H1 (cell line): Measurements from ENCODE around the gene SLC7A8.

ENCODE experiments used
- ASH2L ChIP-seq: fragments of 200-600, 300-600 bp; sonication (generic); IDR thresholded peaks from one replicate; pipeline ENCODE4 v1.7.1; 2017; ENCODE audit warnings: low read length
- CTCF ChIP-seq, 3 experiments: IDR thresholded peaks; 1 replicate in 2 of 3; 2 replicates in 1 of 3; pipeline versions ENCODE4 v1.5.1 to v1.6.1; 2011; ENCODE audit warnings: low read length in 3 of 3, mild to moderate bottlenecking in 3 of 3, inconsistent platforms in 2 of 3, low read depth in 1 of 3, moderate library complexity in 1 of 3; ENCODE audit not compliant: insufficient read depth in 1 of 3; ENCODE audit errors: control extremely low read depth in 1 of 3
- EZH2 ChIP-seq: fragments of 200-600 bp; sonication (generic); IDR thresholded peaks from 2 replicates; pipeline ENCODE4 v1.7.1; 2012; ENCODE audit warnings: low read depth, mild to moderate bottlenecking, moderate library complexity, low read length, inconsistent platforms; ENCODE audit not compliant: severe bottlenecking
- GTF2F1 ChIP-seq: IDR thresholded peaks from 2 replicates; pipeline ENCODE4 v1.6.1; 2012; ENCODE audit warnings: low read depth, low read length, improper control_type of control experiment, borderline replicate concordance
- JUN ChIP-seq: IDR thresholded peaks from 2 replicates; pipeline ENCODE4 v1.6.1; 2011; ENCODE audit warnings: low read depth, mild to moderate bottlenecking, improper control_type of control experiment, low read length
- JUND ChIP-seq: IDR thresholded peaks from 2 replicates; pipeline ENCODE4 v1.6.1; 2011; ENCODE audit warnings: mild to moderate bottlenecking, improper control_type of control experiment, low read length
- POLR2A ChIP-seq, 2 experiments: IDR thresholded peaks; 1 replicate in 1 of 2; 2 replicates in 1 of 2; pipeline ENCODE4 v1.6.1; 2011; ENCODE audit warnings: low read depth in 2 of 2, low read length in 2 of 2, mild to moderate bottlenecking in 2 of 2; ENCODE audit errors: control extremely low read depth in 1 of 2

DNA sequence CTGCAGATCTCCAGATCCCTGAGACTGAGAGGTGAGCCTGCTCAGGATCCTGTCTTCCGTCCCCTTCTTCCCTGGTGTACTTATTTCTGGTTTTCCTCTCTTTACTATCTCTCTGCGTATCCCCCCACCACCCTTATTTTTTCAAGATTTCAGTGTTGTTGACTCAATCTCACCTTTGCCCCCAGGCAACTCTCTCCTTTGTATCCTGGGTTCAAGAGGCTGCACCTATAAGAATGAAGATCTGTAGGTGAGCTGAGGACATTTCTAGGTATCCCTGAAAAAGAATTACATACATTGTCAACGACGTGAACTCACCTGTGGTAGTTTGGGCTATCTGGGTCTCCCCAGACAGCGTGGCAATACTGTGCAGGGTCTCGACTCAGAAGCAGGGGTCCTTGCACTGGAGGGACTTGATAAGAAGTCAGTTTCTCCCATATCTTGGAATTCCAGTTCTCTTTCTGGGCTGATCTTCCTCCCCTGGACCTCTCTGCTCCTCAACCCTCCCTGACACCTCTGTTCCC, 79.3 kb downstream of the SLC7A8 start:
- no peak for TF ChIP-seq CTCF (IDR thresholded peaks at IDR 0.05; ENCODE audit: control extremely low read depth in 1 of 3, insufficient read depth in 1 of 3, low read depth in 1 of 3, low read length in 3 of 3)
- TF ChIP-seq JUN, result no peak
- TF ChIP-seq ASH2L, result no peak
- no peak for TF ChIP-seq POLR2A (IDR thresholded peaks at IDR 0.05; ENCODE audit: control extremely low read depth in 1 of 2, low read depth in 2 of 2, low read length in 2 of 2)
- TF ChIP-seq JUND, result no peak
- no peak for TF ChIP-seq GTF2F1
- TF ChIP-seq EZH2, result no peak
